NCI-H1694 (cell line): ENCODE measurements around the gene OR6S1.
A peak's percentile ranks its signal among the peaks of the same experiment; 100 is the strongest.
"Not testable (repeated sequence)": the region's sequence is repeated elsewhere in the genome, so short reads cannot be mapped to it uniquely, and the experiment has no call there.

Experiments
- DNase-seq: peaks from one replicate; lab custom pipeline; 2025; lab: John Stamatoyannopoulos, UW

OR6S1 gene

GRCh38 chr14:20610002-20610765 is 31.3 kb downstream of the OR6S1 start:
- peak; percentile 86 for DNase-seq

DNA sequence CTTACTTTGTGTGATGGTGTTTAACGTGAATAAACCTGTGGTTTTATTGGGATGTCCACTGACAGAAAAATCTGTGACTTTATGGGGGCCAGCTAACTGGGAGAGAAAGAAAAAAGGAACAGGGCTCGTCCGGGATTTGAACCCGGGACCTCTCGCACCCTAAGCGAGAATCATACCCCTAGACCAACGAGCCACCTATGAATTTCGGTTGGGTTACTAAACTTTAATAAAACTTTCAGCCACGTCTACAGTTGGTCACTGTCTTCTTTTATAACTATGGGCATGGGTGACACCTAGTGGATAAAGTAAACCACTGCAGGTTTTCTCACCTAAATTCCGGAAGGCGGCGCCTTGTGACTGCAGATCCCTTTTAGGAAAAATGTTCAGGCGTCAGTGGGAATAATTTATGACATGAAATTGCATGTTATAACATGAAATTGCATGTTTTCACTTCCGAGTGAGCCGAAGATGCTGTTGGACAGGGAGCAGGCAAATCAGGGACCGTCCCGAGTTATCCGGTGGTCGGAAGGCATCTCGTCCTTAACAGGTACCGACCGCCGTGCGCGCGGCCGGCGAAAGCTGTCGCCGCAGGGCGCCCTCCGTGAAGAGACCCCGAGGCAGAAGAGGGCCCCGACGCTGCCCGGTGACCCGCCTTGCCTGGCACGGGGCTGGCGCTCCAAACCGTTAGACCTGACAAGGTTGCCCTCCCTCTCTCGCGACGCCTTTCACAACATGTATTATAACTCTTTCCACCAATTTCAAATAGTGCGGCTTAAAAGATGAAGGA is 32.1 kb downstream of the OR6S1 start:
- DNase-seq = peak; percentile 89

- no peak for DNase-seq
These were observed 32.9 kb downstream of the OR6S1 start for GRCh38 chr14:20608383-20609110.

GRCh38 chr14:20607617-20608016 is 33.9 kb downstream of the OR6S1 start:
- no peak for DNase-seq

DNA sequence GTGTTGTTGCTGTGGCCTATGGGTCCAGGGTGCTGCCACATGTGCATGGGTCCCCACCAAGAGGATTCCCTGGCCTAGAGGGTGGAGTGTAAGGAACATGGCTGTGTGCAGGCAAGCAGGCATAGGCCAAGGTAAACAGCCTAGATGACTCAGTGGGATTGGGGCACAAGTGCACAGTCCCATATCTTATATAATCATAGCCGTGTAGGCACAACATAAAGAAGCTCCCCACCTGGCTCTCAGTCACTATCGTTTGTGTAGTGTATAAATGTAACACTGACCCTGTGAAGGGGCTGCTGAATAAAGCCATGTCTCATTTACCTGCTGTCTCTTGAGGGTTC is 34.6 kb downstream of the OR6S1 start:
- DNase-seq = no peak

- DNase-seq = peak; percentile 22
These were observed 35.1 kb downstream of the OR6S1 start for GRCh38 chr14:20606190-20606901.

DNA sequence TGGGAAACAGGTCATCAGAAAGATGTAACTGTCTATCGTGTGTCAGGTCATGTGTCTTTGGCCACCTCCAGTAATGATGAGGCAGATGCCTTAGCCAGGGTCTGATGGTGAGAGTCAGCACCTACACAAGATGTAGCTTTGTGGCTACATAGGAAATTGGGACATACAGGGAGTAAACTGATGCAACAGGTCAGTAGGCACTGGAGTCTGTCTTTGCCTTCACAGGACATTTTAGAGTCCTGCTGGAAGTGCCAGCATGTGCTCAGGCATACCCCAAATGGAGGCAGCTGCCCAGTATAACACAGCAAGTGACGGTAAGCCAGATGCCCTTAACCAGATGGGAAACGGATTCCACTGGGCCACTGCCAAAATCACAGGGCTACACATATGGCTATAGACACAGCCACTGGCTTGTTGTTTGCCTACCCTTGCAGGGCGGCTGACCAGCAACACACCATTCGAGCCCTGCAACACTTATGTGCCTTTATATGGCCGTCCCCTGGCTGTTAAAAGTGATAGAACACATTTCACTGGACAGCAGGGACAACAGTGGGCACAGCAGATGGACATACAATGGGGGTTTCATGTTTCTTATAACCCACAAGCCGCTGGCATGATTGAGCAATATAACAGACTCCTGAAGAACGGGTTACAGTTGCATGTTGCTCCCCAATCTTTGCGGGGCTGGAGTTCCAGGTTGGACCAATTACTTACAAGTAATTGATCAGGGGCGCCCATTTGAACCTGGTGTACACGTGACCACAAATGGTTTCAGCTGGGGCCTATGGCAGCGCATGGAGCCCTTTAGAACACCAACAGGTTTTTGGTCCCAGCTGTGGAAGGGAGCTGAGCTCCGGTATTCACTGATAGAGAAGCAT is 37.4 kb downstream of the OR6S1 start:
- DNase-seq = peak; percentile 93

DNA sequence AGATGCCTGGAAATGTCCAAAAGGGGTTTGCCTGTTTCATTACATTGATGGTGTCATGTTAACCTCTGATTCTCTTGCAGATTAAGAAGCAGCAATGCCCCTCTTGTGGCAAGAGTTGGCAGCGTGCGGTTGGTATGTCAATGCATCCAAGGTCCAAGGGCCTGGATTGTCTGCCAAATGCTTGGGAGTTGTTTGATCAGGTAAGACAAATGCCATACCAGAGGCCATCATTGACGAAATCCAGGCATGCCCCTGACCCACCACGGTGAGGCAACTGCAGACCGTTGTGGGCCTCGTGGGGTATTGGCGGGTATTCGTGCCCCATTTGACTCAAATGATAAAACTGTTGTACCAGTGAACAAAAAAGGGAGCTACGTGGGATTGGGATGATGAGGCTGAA is 38.9 kb downstream of the OR6S1 start:
- DNase-seq = no peak

GRCh38 chr14:20601522-20601921 is 40.0 kb downstream of the OR6S1 start:
- DNase-seq = no peak

DNA sequence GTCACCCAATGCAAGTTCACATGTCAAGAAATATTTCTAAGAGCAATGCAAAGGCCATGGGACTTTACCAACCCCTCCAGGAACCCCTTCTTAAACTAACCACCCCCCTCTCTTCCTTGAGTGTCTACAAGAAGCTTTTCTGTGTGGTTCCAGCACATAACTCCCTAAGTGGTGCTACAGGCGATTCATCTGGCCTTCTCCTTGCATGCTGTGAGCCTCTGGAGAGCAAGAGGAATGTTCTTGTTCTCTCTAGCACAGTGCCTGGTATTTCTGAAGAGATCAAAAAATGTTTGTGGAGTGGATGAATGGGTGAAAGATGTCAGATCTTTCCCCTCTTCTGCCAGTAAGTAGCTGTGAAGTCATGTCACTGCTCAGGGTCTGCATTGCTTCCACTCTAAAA is 44.4 kb downstream of the OR6S1 start:
- DNase-seq = no peak

- DNase-seq = not testable (repeated sequence)
These were observed 45.8 kb downstream of the OR6S1 start for GRCh38 chr14:20595726-20596125.

- DNase-seq = no peak
These were observed 48.9 kb downstream of the OR6S1 start for GRCh38 chr14:20592574-20592973.

- no peak for DNase-seq
These were observed 50.3 kb downstream of the OR6S1 start, which contains the start of gene RNASE12 for GRCh38 chr14:20591235-20591634. TSS of gene RNASE12 (minus strand) at chr14:20591376. CDS start at chr14:20590723, 653 bp downstream.
